ENCODE data around the gene CPT1B. TPM values are rescaled to one million over a fixed set of nuclear protein-coding genes. Genes with fewer than 3 reads are reported as not detected.

Gene CPT1B
- total and polyA plus RNA-seq, 2 of the 4 experiments (the other 2 are of a cell fraction): 0.36 to 1.8 TPM

DNA sequence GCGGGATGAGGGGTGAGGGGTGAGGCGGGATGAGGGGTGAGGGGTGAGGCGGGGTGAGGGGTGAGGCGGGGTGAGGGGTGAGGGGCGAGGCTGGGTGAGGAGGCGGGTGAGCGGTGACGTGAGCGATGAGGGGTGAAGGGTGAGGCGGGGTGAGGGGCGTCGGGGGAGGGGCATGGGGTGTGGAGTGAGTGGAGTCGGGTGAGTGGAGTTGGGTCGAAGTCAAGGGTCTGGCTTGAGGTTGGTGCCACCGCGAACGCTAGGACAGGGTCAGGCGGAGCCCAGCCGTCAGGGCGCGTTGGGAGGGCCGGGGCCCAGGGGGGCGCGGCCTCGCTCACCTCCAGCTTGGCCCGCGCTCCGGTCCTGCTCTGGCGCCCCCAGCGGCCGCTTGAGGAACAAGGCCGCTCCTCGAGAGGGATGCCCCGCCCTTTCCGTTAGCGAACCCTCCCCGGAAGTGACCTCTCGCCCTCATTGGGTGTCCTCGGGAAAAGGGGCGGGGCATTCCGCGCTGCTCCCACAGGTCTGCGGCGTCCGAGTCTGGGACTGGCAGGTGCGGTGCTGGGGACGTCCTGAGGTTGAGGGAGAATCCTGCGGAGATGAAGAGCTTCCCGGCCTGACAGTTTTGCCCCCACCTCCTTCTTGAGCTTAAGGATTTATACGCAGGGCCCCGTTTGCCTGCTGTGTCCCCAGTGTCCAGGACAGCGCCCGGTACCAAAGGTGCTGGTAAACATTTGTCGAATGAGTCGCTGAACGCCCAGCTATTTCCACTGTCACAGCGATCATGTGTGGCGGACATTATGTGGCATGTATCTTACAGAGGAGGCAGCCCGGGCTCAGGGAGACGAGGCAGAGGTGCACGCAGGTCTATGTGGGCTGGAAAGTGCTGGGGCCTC lies 15.5 kb downstream of the CPT1B start, which contains the start of gene SYCE3:
Gene SYCE3, minus strand, starts transcription at position 397 of the 890 bp plus-strand sequence. CDS start 6,514 bp downstream, outside the sequence.
- H3K4me2 ChIP-seq (ENCODE audit: low read depth, low read length): peak within 1 kb of the TSS; percentile 97
- POLR2A ChIA-PET (ENCODE audit: unreplicated experiment): interaction anchor here (1.0 kb wide), 1 partner anchor 37 kb away, joined by 3 read pairs; no protein-coding TSS in a partner anchor
- 0 out of 2 replicates have a peak within 1 kb of the TSS, but pooled peaks have one; percentile 34 for H2AK5ac ChIP-seq (ENCODE audit: low read depth, low read length)
- H3K36me3 ChIP-seq (ENCODE audit: control insufficient read depth, insufficient read depth, low read length): no peaks in the 10 kb centered on the region
- no peak within 1 kb of the TSS; the same call in 2 of the 3 replicates for H2BK15ac ChIP-seq (ENCODE audit: low read depth, low read length)
- peaks cover 27% of the 10 kb centered on the region for H3K27me3 ChIP-seq (ENCODE audit: control insufficient read depth, insufficient read depth, low read length)
- no TSS peak for BruUV-seq (replicated peaks)
- TF ChIP-seq RAD21 (IDR thresholded peaks at IDR 0.05; ENCODE audit: low read length) (peak; percentile 57), MAZ (IDR thresholded peaks at IDR 0.05; ENCODE audit: borderline replicate concordance, low read depth, low read length) (peak; percentile 96), CHD1 (IDR thresholded peaks at IDR 0.05; ENCODE audit: low read depth, low read length) (no peak), SMC3 (IDR thresholded peaks at IDR 0.05; ENCODE audit: low read depth, low read length) (peak; percentile 35), RCOR1 (IDR thresholded peaks at IDR 0.05; ENCODE audit: insufficient replicate concordance, low read length) (no peak)
- TF ChIP-seq, protein P1, sequence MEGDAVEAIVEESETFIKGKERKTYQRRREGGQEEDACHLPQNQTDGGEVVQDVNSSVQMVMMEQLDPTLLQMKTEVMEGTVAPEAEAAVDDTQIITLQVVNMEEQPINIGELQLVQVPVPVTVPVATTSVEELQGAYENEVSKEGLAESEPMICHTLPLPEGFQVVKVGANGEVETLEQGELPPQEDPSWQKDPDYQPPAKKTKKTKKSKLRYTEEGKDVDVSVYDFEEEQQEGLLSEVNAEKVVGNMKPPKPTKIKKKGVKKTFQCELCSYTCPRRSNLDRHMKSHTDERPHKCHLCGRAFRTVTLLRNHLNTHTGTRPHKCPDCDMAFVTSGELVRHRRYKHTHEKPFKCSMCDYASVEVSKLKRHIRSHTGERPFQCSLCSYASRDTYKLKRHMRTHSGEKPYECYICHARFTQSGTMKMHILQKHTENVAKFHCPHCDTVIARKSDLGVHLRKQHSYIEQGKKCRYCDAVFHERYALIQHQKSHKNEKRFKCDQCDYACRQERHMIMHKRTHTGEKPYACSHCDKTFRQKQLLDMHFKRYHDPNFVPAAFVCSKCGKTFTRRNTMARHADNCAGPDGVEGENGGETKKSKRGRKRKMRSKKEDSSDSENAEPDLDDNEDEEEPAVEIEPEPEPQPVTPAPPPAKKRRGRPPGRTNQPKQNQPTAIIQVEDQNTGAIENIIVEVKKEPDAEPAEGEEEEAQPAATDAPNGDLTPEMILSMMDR (conservative IDR thresholded peaks at IDR 0.05; ENCODE audit: low read depth, low read length): peak; percentile 87
- H2BK120ac ChIP-seq (ENCODE audit: low read depth, low read length): 0 out of 2 replicates have a peak within 1 kb of the TSS, but pooled peaks have one; percentile 67
- H3K18ac ChIP-seq (ENCODE audit: low read depth, low read length): no peak within 1 kb of the TSS
- in situ Hi-C loops (cut with MboI; ENCODE audit: low sequenced_read_pairs): no loop called here
- H4K20me1 ChIP-seq (ENCODE audit: insufficient read depth, low read length): no peaks in the 10 kb centered on the region
- no peak within 1 kb of the TSS; the same call in 1 of the 2 replicates for H3K56ac ChIP-seq (ENCODE audit: extremely low read depth, insufficient read depth, low read length)
- H3K4ac ChIP-seq (ENCODE audit: low read depth, low read length): peak within 1 kb of the TSS; percentile 6; the same call in 1 of the 2 replicates
- intact Hi-C loops (cut with micrococcal nuclease): no loop called here
- H3K9ac ChIP-seq (ENCODE audit: low read depth, low read length): peak within 1 kb of the TSS; percentile 48
- no peak within 1 kb of the TSS for H2BK20ac ChIP-seq (ENCODE audit: low read depth, low read length)
- H3K9me3 ChIP-seq (ENCODE audit: control insufficient read depth, insufficient read depth, low read length): no peaks in the 10 kb centered on the region
- peak within 1 kb of the TSS; percentile 63 for H3K4me3 ChIP-seq (ENCODE audit: insufficient read depth, low read depth, low read length)
- H3K27ac ChIP-seq (ENCODE audit: insufficient read depth, low read length): no peak within 1 kb of the TSS; the same call in 1 of the 2 replicates
- DNase-seq (peak; percentile 78), ATAC-seq (ENCODE audit: low read depth) (peak; percentile 100)
- H2AK9ac ChIP-seq (replicated peaks; ENCODE audit: low read depth, low read length, poor library complexity): peak within 1 kb of the TSS; percentile 85
- H3K14ac ChIP-seq (replicated peaks; ENCODE audit: low read depth, low read length): peak within 1 kb of the TSS; percentile 22; the same call in 1 of the 2 replicates
- peak within 1 kb of the TSS; percentile 60 for H2BK5ac ChIP-seq (ENCODE audit: low read depth, low read length, poor library complexity, severe bottlenecking)
- no peaks in the 10 kb centered on the region for H3K4me1 ChIP-seq (ENCODE audit: control insufficient read depth, insufficient read depth, low read length)
- no peaks in the 10 kb centered on the region for H3K79me1 ChIP-seq (ENCODE audit: low read depth in 1 of 2, low read length in 2 of 2)
- 1% methylated on average over 34 of the region's 61 CpGs; no CpG with 5 or more reads in 1 of the 2 experiments for WGBS, 2 experiments (ENCODE audit: extremely low coverage in 2 of 2, insufficient read length in 1 of 2)
- peak within 1 kb of the TSS; percentile 65 to 97 for H4K8ac ChIP-seq (ENCODE audit: low read depth in 2 of 2, low read length in 2 of 2)
- peak within 1 kb of the TSS; percentile 98 for H2AFZ ChIP-seq (replicated peaks; ENCODE audit: low read length, poor library complexity)
- peak within 1 kb of the TSS; percentile 86 for H4K5ac ChIP-seq (ENCODE audit: low read depth, low read length)
- CTCF ChIA-PET: interaction anchor here (0.5 to 1.9 kb wide), 7 partner anchors 9 to 742 kb away, joined by 3 to 8 read pairs (median 4); partner anchors contain the start of genes LMF2, NCAPH2 and SCO2
- dilution Hi-C loops (cut with HindIII; ENCODE audit: low sequenced_read_pairs, unreplicated experiment): no loop called here
- H4K91ac ChIP-seq (ENCODE audit: insufficient read depth, low read depth, low read length): peak within 1 kb of the TSS; percentile 49; the same call in 1 of the 2 replicates
- H3K23ac ChIP-seq (ENCODE audit: low read depth, low read length): no peak within 1 kb of the TSS; the same call in 1 of the 2 replicates
- H3K9me1 ChIP-seq (ENCODE audit: insufficient read depth, low read length): 0 out of 2 replicates have a peak, but pooled peaks cover 4% of the 10 kb centered on the region

All from IMR-90 (cell line).